ENCODE data around the gene TOM1. TPM values are rescaled to one million over a fixed set of nuclear protein-coding genes. Genes with fewer than 3 reads are reported as not detected.

Gene TOM1
- 10 to 100 TPM; 51.1 to 72.5 (median 62.6) TPM for total RNA-seq
- 10 to 100 TPM; 55.0 to 64.6 TPM for polyA plus RNA-seq
- long read RNA-seq, donor 1, transcript TOM1-204 (15 exons, 2,390 nt), result minor isoform, 30 of 207 reads
- long read RNA-seq, donor 1, transcript TOM1-210 (15 exons, 2,389 nt), result major isoform, 135 of 207 reads
- long read RNA-seq, donor 1, partial matches to known transcripts, result 19 of 207 reads
- long read RNA-seq, donor 1, other reads (novel, unspliced or antisense), result 20 of 207 reads
- long read RNA-seq, donor 2, transcript TOM1-204 (15 exons, 2,390 nt), result minor isoform, 21 of 179 reads
- long read RNA-seq, donor 2, transcript TOM1-210 (15 exons, 2,389 nt), result major isoform, 123 of 179 reads
- long read RNA-seq, donor 2, partial matches to known transcripts, result 18 of 179 reads
- long read RNA-seq, donor 2, other reads (novel, unspliced or antisense), result 16 of 179 reads
- long read RNA-seq, donor 3, transcript TOM1-204 (15 exons, 2,390 nt), result minor isoform, 52 of 416 reads
- long read RNA-seq, donor 3, transcript TOM1-210 (15 exons, 2,389 nt), result major isoform, 281 of 416 reads
- long read RNA-seq, donor 3, partial matches to known transcripts, result 49 of 416 reads
- long read RNA-seq, donor 3, other reads (novel, unspliced or antisense), result 33 of 416 reads

- Histone ChIP-seq H3K4me1 (peaks cover 3 to 46% (median 23%) of the 10 kb centered on the region in 9 donors), H3K27me3 (no peaks in the 10 kb centered on the region), H3K9me3 (no peaks in the 10 kb centered on the region), H3K4me3 (peak within 1 kb of the TSS; percentile 69 to 99 (median 84)), H3K36me3 (peaks cover 0 to 18% (median 0%) of the 10 kb centered on the region in 9 donors), H3K27ac (peak within 1 kb of the TSS; percentile 53 to 100 (median 93))
- ATAC-seq (peak; percentile 94 to 98 (median 98)), DNase-seq (peak; percentile 96 to 97)
- intact Hi-C loops (cut with DNase I), result no loop called here
- WGBS, 2 donors, result 0 to 1% methylated on average over 64 of the region's 64 CpGs
- no peak for TF ChIP-seq CTCF (IDR thresholded peaks at IDR 0.05)
These were observed at the start of gene TOM1 for GRCh38 chr22:35299673-35300499. Gene TOM1 (plus strand): TSS chr22:35299894. CDS start chr22:35299929, 35 bp downstream.

- Histone ChIP-seq H3K4me3 (no peak overlapping the region), H3K4me1 (no peaks in the 10 kb centered on the region), H3K36me3 (no peaks in the 10 kb centered on the region), H3K27ac (no peak overlapping the region), H3K27me3 (peaks cover 0 to 8% (median 0%) of the 10 kb centered on the region in 7 donors), H3K9me3 (no peaks in the 10 kb centered on the region)
- intact Hi-C loops (cut with DNase I), result no loop called here
- WGBS, 2 donors, result 83% methylated on average over 4 of the region's 4 CpGs
- ATAC-seq (no peak), DNase-seq (no peak)
- TF ChIP-seq CTCF (IDR thresholded peaks at IDR 0.05), result no peak
These were observed 49.5 kb upstream of the TOM1 start for GRCh38 chr22:35250156-35250555.

- no peak for ATAC-seq
- Histone ChIP-seq H3K4me3 (no peak overlapping the region), H3K27me3 (no peaks in the 10 kb centered on the region), H3K4me1 (peaks cover 0 to 18% (median 16%) of the 10 kb centered on the region in 9 donors), H3K27ac (no peak overlapping the region), H3K36me3 (no peaks in the 10 kb centered on the region), H3K9me3 (no peaks in the 10 kb centered on the region)
- 86 to 94% methylated on average over 2 of the region's 2 CpGs for WGBS, 2 donors
- intact Hi-C loops (cut with DNase I), result no loop called here
- TF ChIP-seq CTCF (IDR thresholded peaks at IDR 0.05), result no peak
- DNase-seq, result no peak
These were observed 45.7 kb upstream of the TOM1 start for GRCh38 chr22:35253946-35254345.

GRCh38 chr22:35257002-35257320 lies 42.7 kb upstream of the TOM1 start:
- Histone ChIP-seq H3K27ac (peak overlapping the region; percentile 84 to 99 (median 96)), H3K4me3 (peak overlapping the region; percentile 59 to 95 (median 88)), H3K9me3 (no peaks in the 10 kb centered on the region), H3K36me3 (peaks cover 0 to 5% (median 0%) of the 10 kb centered on the region in 9 donors), H3K27me3 (no peaks in the 10 kb centered on the region), H3K4me1 (peaks cover 0 to 24% (median 17%) of the 10 kb centered on the region in 9 donors)
- DNase-seq (no peak), ATAC-seq (peak in 4 of 8 donors; percentile 3 to 39 (median 14))
- no peak for TF ChIP-seq CTCF (IDR thresholded peaks at IDR 0.05)
- intact Hi-C loops (cut with DNase I), result no loop called here
- 2 to 5% methylated on average over 3 of the region's 3 CpGs for WGBS, 2 donors
